HG02938 (cell line): ENCODE data around the gene FLT4.

ENCODE experiments used
- ATAC-seq: cut with Tn5 transposase; IDR thresholded peaks from one replicate; pipeline ENCODE4 v1.9.1; 2021; ENCODE audit warnings: mild to moderate bottlenecking, moderate library complexity; ENCODE audit not compliant: unreplicated experiment

FLT4 gene

GRCh38 chr5:180594311-180595045 lies 54.9 kb downstream of the FLT4 start:
- no peak for ATAC-seq

GRCh38 chr5:180593446-180594206 lies 55.8 kb downstream of the FLT4 start:
- ATAC-seq: no peak

GRCh38 chr5:180592176-180592575 lies 57.2 kb downstream of the FLT4 start:
- ATAC-seq: no peak

DNA sequence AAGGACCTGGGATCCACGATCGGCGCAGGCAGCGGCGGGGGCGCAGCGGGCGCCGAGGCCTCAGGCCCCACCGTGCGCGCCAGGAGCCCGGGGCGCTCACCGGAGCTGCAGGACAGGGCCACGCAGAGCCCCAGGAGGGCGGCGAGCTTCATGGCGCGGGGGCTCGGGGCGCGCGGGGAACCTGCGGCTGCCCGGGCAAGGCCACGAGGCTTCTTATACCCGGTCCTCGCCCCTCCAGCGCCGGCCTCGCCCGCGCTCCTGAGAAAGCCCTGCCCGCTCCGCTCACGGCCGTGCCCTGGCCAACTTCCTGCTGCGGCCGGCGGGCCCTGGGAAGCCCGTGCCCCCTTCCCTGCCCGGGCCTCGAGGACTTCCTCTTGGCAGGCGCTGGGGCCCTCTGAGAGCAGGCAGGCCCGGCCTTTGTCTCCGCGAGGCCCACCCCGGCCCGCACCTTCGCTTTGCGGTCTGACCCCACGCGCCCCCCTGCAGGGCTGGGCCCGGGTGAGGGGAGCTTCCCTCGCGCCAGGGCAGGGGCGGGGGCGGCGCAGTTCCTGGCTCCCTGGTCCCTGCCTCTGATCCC lies 58.0 kb downstream of the FLT4 start, which contains the start of gene SCGB3A1:
SCGB3A1 (minus strand) TSS at position 189 of the 577 bp plus-strand sequence; CDS start at position 152, 37 bp downstream.
- no peak for ATAC-seq

DNA sequence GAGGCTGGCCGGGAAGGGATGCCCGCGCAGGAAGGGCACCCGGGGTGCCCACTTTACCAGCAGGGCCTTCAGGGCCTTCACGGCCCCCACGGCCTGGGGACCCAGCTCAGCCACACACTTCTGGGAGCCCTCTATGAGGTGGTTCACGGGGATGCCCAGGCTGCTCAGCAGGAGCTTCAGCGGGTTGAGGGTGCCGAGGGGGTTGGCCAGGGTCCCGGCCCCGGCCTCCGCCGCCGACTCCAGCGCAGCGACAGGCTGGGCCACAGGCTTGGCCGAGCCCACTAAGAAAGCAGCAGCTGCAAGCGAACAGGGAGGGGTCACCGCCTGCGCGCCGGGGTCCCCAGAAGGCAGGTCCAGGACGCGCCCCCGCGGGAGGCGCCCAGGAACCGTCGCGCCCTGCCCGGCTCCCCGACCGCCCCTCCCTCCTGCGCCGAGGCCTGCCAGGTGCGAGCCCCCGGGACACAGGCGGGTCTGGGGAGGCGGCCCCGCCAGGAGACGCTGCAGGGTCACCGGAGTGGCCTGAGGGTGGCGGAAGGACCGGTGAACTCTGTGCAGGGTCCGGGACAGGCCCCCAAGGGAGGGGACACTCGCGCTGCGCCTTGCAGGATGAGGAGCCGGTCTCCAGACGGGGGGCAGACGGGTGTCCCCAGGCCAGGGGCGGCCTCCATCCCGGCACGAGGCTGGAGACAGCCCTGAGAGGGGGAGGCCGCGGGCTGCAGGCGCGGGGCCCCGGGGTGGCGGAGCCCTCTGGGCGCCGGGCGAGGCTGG lies 58.7 kb downstream of the FLT4 start:
- ATAC-seq: no peak

DNA sequence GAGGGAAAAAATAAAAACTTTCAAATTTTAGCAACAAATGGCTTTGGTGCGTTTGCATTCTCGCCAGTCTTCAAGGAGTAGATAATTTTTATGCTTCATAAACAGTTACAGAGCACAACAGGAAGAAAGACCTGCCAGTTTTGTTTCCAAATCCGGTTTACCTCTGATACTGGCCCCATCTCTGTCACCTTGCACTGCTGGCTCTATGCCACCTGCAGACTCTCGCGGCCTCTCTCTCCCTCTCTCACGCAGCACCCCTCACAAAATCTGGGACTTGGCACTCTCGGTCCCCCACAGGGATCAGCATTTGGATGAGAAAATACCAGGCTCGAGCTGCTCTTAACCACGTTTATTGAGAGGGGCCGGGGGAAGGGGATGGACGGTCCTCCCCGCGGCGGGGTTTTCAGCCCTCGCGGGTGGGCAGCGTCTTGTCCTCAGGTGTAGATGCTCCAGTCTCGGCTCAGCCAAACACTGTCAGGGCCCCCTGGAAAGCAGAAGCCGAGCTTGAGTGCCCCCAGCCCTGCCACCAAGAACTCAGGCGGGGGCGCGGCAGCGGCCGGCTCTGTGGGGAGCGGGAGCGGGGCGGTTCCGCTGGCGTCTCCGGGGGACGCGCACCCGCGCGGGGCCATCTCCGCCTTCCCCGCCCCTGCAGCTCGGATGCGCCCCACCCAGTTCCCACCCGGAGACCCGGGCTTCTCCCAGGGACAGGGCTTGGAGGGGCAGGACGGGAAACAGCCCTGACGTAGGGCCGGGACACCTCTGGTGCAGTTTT lies 59.4 kb downstream of the FLT4 start:
- ATAC-seq: no peak

DNA sequence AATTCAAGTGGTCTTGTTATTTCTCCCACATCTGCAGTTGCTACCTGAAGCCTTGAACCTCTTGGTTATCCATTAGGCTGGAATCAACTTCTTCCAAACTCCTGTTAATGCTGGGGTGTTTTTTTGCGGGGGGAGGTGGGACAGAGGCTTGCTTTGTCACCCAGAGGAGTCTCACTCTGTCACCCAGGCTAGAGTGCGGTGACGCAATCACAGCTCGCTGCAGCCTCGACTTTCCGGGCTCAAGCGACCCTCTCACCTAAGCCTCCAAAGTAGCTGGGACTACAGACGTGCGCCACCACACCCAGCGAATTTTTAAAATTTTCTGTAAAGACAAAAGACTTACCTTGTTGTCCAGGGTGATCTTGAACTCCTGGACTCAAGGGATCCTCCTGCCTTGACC lies 62.5 kb downstream of the FLT4 start:
- ATAC-seq: no peak

DNA sequence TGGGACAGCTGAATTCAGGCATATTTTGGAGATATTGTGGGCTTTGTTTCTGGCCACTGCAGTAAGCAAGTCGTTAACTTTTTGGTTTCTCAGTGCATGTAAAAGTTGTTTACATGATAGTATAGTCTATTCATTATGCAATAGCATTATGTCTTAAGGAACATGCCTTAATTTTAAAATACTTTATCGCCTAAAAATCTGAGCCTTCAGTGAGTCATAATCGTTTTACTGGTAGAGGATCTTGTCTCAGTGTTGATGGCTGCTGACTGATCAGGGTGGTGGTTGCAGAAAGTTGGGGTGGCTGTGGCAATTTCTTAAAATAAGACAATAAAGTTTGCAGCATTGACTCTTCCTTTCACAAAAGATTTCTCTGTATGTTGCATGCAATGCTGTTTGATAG lies 63.2 kb downstream of the FLT4 start:
- no peak for ATAC-seq

DNA sequence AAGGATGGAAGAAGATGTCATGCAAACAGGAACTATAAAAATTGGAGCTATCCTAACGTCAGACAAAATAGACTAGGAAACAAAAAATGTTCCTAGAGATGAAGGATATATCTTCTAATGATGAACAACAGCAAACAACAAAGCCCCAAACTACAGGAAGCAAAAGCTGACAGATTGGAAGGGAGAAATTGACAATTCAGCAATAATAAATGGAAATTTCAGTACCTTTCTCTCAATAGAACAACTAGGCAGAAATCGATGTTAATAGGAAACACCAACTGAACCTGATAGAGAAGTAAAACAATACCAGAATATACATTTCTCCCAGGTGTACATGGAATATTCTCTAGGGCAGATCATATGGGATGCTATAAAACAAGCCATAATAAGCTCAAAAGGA lies 65.7 kb downstream of the FLT4 start:
- no peak for ATAC-seq

DNA sequence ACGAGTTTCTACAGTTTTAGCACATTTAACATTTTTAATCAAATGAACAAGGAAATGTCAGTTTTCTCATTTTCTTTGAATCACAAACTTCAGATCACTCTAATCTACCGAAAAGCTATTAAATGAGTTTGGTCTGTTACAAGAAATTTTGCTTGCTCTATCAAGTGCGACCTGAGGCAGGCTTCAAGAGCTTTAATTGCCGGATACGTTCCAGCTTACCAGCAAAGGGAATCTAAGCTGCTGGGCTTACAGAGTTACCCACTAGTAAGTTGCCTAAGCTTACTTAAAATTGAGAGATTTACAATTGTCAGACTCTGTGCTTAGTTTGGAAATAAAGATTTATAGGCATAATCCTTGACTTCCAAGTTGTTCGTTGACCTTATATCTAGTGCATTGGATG lies 68.7 kb downstream of the FLT4 start:
- ATAC-seq: no peak

GRCh38 chr5:180575571-180575970 lies 73.8 kb downstream of the FLT4 start:
- no peak for ATAC-seq

- ATAC-seq: no peak
These were observed 80.5 kb downstream of the FLT4 start for GRCh38 chr5:180568914-180569313.

DNA sequence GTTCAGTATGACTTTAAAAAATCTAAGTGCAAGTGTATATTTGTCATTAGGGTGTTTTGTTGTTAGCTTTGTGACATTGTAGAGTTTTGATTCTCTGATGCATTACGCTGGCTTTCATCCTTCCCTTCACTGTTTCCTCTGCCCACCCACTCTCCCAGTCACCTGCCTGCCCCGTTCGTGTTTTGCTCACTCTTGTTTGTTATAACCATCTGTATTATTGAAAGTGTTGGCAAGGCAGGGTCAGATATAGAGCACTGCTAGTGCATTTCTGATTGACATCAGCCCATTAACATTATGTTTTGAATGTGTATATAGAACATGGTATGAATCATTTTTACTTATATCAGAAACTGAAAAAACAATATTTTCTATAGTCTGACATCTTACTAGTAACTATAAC lies 85.4 kb downstream of the FLT4 start:
- no peak for ATAC-seq

GRCh38 chr5:180558232-180558631 lies 91.2 kb downstream of the FLT4 start:
- no peak for ATAC-seq

DNA sequence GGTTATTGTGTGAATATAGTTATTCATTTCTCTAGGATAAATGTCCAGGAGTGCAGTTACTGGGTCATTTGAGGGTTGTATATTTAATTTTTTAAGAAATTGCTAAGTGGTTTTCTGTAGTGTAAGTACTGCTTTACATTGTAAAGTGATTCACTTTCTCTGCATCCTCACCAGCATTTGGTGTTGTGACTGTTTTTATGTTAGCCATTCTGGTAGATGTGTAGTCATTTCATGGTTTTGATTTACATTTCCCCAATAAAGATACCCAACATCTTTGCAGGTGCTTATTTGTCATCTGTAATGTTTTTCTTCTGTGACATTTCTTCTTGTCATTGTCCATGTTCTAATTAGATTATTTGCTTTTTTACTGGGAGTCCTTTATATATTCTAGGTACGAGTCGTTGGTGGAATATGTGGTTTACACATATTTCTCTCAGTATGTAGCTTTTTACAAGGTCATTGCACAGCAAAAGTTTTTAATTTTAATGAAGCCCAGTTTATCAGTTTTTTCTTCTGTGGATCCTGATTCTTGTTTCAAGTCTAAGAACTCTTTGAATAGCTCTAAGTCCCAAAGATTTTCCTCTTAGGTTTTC lies 92.1 kb downstream of the FLT4 start:
- no peak for ATAC-seq

DNA sequence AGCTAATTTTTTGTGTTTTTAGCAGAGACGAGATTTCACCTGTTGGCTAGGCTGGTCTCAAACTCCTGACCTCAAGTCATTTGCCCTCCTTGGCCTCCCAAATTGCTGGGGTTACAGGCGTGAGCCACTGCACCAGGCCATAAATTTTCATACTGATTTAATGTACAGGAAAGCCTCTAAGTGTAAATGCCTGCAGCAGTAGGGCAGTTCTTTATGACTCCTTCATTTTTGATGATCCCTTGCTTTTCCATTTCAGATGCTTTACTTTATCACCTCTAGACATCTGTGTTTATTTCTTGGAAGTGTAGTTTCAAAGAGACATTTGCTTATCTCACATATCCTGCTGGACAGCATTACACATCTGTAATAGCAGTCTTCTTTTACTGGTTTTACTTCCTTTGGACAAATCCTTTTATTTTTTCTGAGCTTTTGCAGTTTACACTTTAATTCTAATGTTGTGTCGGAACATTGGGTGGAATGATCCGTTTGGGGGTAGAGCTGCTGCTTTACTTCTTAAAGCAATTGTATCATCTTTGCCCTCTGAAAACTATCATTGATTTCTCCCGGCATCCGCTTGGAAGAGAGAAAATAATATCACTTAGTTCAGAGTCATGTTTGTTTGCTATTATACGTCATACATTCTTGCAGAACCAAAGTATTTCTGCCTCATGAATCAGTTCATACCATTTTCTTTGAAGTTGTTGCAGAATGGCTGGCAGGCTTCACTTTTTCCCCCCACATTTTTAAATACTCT lies 94.1 kb downstream of the FLT4 start:
- ATAC-seq: no peak

DNA sequence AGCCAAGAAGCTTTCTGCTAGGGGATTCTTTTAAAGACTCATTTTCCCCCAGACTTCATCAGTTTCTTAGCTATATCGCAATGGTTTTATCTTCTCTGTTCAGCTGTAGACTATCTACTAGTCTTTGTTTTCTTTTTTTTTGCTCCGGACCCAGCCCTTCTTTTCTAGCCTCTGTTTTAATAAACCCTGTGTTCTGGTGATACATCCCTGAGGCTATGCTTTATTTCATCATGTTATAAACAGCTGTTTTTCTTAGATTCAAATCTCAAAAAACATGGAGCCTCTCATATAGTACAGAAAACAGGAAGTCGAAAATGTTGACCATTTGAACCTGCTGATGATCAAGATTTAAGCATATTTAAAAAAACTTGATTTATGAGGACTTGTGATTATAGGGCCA lies 95.9 kb downstream of the FLT4 start:
- ATAC-seq: no peak
